Breast epithelium (tissue), 3 donors: ENCODE measurements around the gene TMEM145.

Experiments used
- CTCF ChIP-seq, 3 donors: fragments of 450-650 bp; IDR thresholded peaks; one replicate each; pipeline ENCODE4 v1.5.1; 2016 to 2017; ENCODE audit warnings: antibody characterized with exemption in 3 of 3, mild to moderate bottlenecking in 3 of 3, moderate library complexity in 3 of 3
- POLR2A ChIP-seq: fragments of 450-650 bp; IDR thresholded peaks from one replicate; pipeline ENCODE4 v1.6.1; 2016; ENCODE audit warnings: antibody characterized with exemption, mild to moderate bottlenecking, moderate library complexity

- TF ChIP-seq CTCF (IDR thresholded peaks at IDR 0.05) (no peak), POLR2A (no peak)
Measured at GRCh38 chr19:42271861-42272534, 41.1 kb upstream of the TMEM145 start.
